ENCODE measurements around the gene TMEM217.

The TMEM217 gene

GRCh38 chr6:37218061-37218460 is 39.9 kb downstream of the TMEM217 start:
- peaks cover 21% of the 10 kb centered on the region for H3K4me1 Mint-ChIP-seq
- no peaks in the 10 kb centered on the region for H3K9me3 Mint-ChIP-seq
- no peak for TF ChIP-seq CTCF (IDR thresholded peaks at IDR 0.05; ENCODE audit: unreplicated experiment in 3 of 3)
- H3K4me3 Mint-ChIP-seq = no peak overlapping the region
- peaks cover 10% of the 10 kb centered on the region for H3K27me3 Mint-ChIP-seq (ENCODE audit: low read depth)
- H3K27ac Mint-ChIP-seq = peak overlapping the region in 1 of 3 experiments; percentile 19
- H3K36me3 Mint-ChIP-seq (ENCODE audit: low read depth) = no peaks in the 10 kb centered on the region

- Mint-ChIP-seq H3K4me3 (no peak overlapping the region), H3K27me3 (ENCODE audit: low read depth) (peaks cover 10% of the 10 kb centered on the region), H3K36me3 (ENCODE audit: low read depth) (no peaks in the 10 kb centered on the region), H3K27ac (peak overlapping the region in 1 of 3 experiments; percentile 13), H3K4me1 (peaks cover 13% of the 10 kb centered on the region), H3K9me3 (no peaks in the 10 kb centered on the region)
- no peak for TF ChIP-seq CTCF (IDR thresholded peaks at IDR 0.05; ENCODE audit: unreplicated experiment in 3 of 3)
Observed at GRCh38 chr6:37212268-37212667, 45.7 kb downstream of the TMEM217 start.

- H3K27ac Mint-ChIP-seq = peak overlapping the region; percentile 57 to 60 (median 58)
- TF ChIP-seq CTCF (IDR thresholded peaks at IDR 0.05; ENCODE audit: unreplicated experiment in 3 of 3) = peak; percentile 92 to 94 (median 93)
Observed at GRCh38 chr6:37210313-37210968, 47.5 kb downstream of the TMEM217 start.

GRCh38 chr6:37209461-37210205 is 48.3 kb downstream of the TMEM217 start:
- Mint-ChIP-seq H3K36me3 (ENCODE audit: low read depth) (no peaks in the 10 kb centered on the region), H3K4me1 (peaks cover 13% of the 10 kb centered on the region), H3K27ac (peak overlapping the region in 2 of 3 experiments; percentile 26 to 60), H3K27me3 (ENCODE audit: low read depth) (no peaks in the 10 kb centered on the region), H3K4me3 (no peak overlapping the region), H3K9me3 (no peaks in the 10 kb centered on the region)
- no peak for TF ChIP-seq CTCF (IDR thresholded peaks at IDR 0.05; ENCODE audit: unreplicated experiment in 3 of 3)

More at GRCh38 chr6:37210313-37210968, 47.5 kb downstream of the TMEM217 start:
- peaks cover 13% of the 10 kb centered on the region for H3K4me1 Mint-ChIP-seq
- no peak overlapping the region for H3K4me3 Mint-ChIP-seq
- H3K36me3 Mint-ChIP-seq (ENCODE audit: low read depth) = no peaks in the 10 kb centered on the region
- H3K9me3 Mint-ChIP-seq = no peaks in the 10 kb centered on the region
- peaks cover under 1% of the 10 kb centered on the region for H3K27me3 Mint-ChIP-seq (ENCODE audit: low read depth)

GRCh38 chr6:37208793-37209192 is 49.2 kb downstream of the TMEM217 start:
- Mint-ChIP-seq H3K9me3 (no peaks in the 10 kb centered on the region), H3K4me1 (peaks cover 21% of the 10 kb centered on the region), H3K4me3 (no peak overlapping the region), H3K27me3 (ENCODE audit: low read depth) (no peaks in the 10 kb centered on the region), H3K27ac (no peak overlapping the region), H3K36me3 (ENCODE audit: low read depth) (no peaks in the 10 kb centered on the region)
- TF ChIP-seq CTCF (IDR thresholded peaks at IDR 0.05; ENCODE audit: unreplicated experiment in 3 of 3) = no peak
